GM20000 (cell line): ENCODE results near the gene VPS37C.

Experiments used
- DNase-seq: peaks from one replicate; pipeline ENCODE4 v3.0.0; 2012; ENCODE audit warnings: low spot score
- CTCF ChIP-seq: IDR thresholded peaks from 2 replicates; pipeline ENCODE4 v1.5.1; 2012; ENCODE audit warnings: mild to moderate bottlenecking, control low read depth; ENCODE audit errors: extremely low read depth, missing control alignments

VPS37C gene

GRCh38 chr11:61133956-61134662 is 27.1 kb downstream of the VPS37C start:
- DNase-seq: no peak
- no peak for TF ChIP-seq CTCF

- DNase-seq: no peak
- TF ChIP-seq CTCF: no peak
These were observed 28.1 kb downstream of the VPS37C start for GRCh38 chr11:61133145-61133544.

DNA sequence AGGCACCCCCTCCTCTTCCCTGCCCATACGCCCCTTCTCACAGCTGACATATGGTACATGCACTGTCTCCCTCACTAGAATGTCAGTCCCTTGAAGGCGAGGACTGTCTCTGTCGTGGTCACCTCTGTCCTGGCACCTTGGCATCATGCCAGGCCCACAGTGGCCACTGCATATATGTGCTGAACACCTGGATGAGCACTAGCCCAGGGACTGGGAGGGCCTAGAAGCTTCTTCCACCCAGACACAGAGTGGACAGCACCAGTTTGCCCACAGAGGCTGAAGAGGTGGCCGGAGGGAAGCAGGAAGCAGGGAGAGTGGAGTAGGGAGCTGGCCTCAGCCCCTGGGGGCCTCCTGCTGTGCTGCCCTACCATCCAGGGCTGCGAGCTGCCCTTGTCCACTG is 28.6 kb downstream of the VPS37C start:
- DNase-seq: no peak
- TF ChIP-seq CTCF: no peak

GRCh38 chr11:61131998-61132555 is 29.1 kb downstream of the VPS37C start:
- DNase-seq: no peak
- TF ChIP-seq CTCF: no peak

- no peak for DNase-seq
- no peak for TF ChIP-seq CTCF
These were observed 29.6 kb downstream of the VPS37C start for GRCh38 chr11:61131586-61131985.

DNA sequence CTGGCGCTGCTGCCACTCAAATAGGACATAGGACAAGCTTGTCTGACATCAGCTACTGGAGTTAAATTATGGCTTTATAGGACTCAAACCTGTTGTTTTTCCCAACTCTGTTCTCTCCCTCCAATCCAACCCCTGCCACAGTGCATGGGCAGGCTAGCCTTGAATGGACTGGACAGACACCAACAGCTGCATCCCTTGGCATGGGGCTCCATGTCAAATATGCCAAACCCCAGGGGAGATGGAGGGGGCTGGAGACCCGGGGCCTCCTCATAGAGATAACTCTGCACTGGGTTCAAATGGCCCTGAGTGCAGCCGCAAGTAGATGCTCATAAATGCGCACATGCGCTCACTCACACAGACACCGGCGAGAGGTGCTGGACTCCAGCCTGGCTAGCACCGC is 30.0 kb downstream of the VPS37C start:
- TF ChIP-seq CTCF: no peak
- DNase-seq: no peak

GRCh38 chr11:61129639-61130523 is 31.3 kb downstream of the VPS37C start:
- peak; percentile 100 for TF ChIP-seq CTCF
- peak; percentile 97 for DNase-seq
